ENCODE data around the gene SLC46A3. TPM values are rescaled to one million over a fixed set of nuclear protein-coding genes. Genes with fewer than 3 reads are reported as not detected.
"Not testable (repeated sequence)": the region's sequence is repeated elsewhere in the genome, so short reads cannot be mapped to it uniquely, and the experiment has no call there.

SLC46A3 gene
- total and polyA plus RNA-seq, 2 donors = 12.5 to 18.9 TPM

GRCh38 chr13:28751175-28751960 is 32.6 kb upstream of the SLC46A3 start:
- no peaks in the 10 kb centered on the region for H3K27me3 ChIP-seq (ENCODE audit: control insufficient read depth in 2 of 2, insufficient read depth in 1 of 2, low read length in 1 of 2)
- no peaks in the 10 kb centered on the region for H3K9me3 ChIP-seq (ENCODE audit: control insufficient read depth in 2 of 2, insufficient read depth in 1 of 2, low read length in 1 of 2)
- H3K27ac ChIP-seq (ENCODE audit: low read depth in 1 of 2, low read length in 1 of 2) = no peak overlapping the region
- H3K4me1 ChIP-seq (ENCODE audit: control insufficient read depth in 2 of 2, insufficient read depth in 2 of 2, low read length in 2 of 2) = no peaks in the 10 kb centered on the region
- H3K36me3 ChIP-seq (ENCODE audit: control insufficient read depth in 2 of 2, insufficient read depth in 2 of 2, low read length in 1 of 2) = no peaks in the 10 kb centered on the region
- no peak overlapping the region for H3K4me3 ChIP-seq (ENCODE audit: low read length in 2 of 2)
- 74% methylated on average over 7 of the region's 7 CpGs for whole genome bisulfite sequencing
- DNase-seq (ENCODE audit: low read depth in 6 of 9, low spot score in 9 of 9) = no peak

DNA sequence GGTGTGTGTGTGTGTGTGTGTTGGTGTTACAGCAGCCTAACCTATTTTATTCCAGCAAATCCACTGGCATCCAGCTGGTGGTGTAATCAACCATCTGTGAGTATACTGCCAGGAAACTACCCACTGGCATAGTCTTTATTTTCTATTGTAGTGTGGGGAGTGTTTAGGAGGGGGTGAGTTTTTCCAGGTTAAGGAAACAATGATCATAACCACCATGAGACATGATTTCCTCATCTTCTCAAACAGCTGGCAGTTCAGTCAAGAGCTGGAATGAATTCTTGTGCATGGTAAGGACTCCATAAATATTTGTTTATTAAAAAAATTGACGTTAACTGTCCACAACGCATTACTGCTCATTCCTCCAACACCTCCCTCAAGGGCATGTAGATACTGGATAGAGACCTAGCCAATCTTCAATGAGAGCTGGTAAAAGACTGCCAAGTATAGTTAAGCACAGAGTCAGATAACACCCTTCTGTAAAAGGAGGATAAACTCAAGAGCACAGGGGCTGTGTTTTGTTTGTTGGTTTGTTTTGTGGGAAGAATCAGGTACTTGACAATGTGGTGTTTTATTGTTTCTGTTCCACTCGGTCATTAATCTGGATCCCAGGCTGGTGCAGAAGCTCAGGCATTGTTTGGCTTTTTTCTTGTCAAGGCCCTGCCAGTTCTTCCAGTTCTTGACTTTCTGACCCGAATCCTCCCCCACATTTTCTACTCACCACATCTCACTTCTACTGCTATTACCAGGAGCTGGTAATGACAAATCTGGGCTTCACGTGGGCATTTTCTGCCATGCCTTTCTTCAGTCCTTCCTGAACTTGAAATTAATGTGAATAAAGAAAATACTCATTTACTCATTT is 31.6 kb upstream of the SLC46A3 start:
- no peaks in the 10 kb centered on the region for H3K9me3 ChIP-seq (ENCODE audit: control insufficient read depth in 2 of 2, insufficient read depth in 1 of 2, low read length in 1 of 2)
- H3K36me3 ChIP-seq (ENCODE audit: control insufficient read depth in 2 of 2, insufficient read depth in 2 of 2, low read length in 1 of 2) = no peaks in the 10 kb centered on the region
- no peaks in the 10 kb centered on the region for H3K27me3 ChIP-seq (ENCODE audit: control insufficient read depth in 2 of 2, insufficient read depth in 1 of 2, low read length in 1 of 2)
- H3K27ac ChIP-seq (ENCODE audit: low read depth in 1 of 2, low read length in 1 of 2) = no peak overlapping the region
- H3K4me1 ChIP-seq (ENCODE audit: control insufficient read depth in 2 of 2, insufficient read depth in 2 of 2, low read length in 2 of 2) = no peaks in the 10 kb centered on the region
- no peak for DNase-seq (ENCODE audit: low read depth in 6 of 9, low spot score in 9 of 9)
- H3K4me3 ChIP-seq (ENCODE audit: low read length in 2 of 2) = no peak overlapping the region
- 93% methylated on average over 5 of the region's 5 CpGs for WGBS

- no peaks in the 10 kb centered on the region for H3K4me1 ChIP-seq (ENCODE audit: control insufficient read depth in 2 of 2, insufficient read depth in 2 of 2, low read length in 2 of 2)
- no peak overlapping the region for H3K27ac ChIP-seq (ENCODE audit: low read depth in 1 of 2, low read length in 1 of 2)
- no peak overlapping the region for H3K4me3 ChIP-seq (ENCODE audit: low read length in 2 of 2)
- 100% methylated on average over 1 of the region's 1 CpG for WGBS
- no peaks in the 10 kb centered on the region for H3K27me3 ChIP-seq (ENCODE audit: control insufficient read depth in 2 of 2, insufficient read depth in 1 of 2, low read length in 1 of 2)
- no peaks in the 10 kb centered on the region for H3K36me3 ChIP-seq (ENCODE audit: control insufficient read depth in 2 of 2, insufficient read depth in 2 of 2, low read length in 1 of 2)
- DNase-seq (ENCODE audit: low read depth in 6 of 9, low spot score in 9 of 9) = no peak
- no peaks in the 10 kb centered on the region for H3K9me3 ChIP-seq (ENCODE audit: control insufficient read depth in 2 of 2, insufficient read depth in 1 of 2, low read length in 1 of 2)
These were observed 29.1 kb upstream of the SLC46A3 start for GRCh38 chr13:28747851-28748250.

DNA sequence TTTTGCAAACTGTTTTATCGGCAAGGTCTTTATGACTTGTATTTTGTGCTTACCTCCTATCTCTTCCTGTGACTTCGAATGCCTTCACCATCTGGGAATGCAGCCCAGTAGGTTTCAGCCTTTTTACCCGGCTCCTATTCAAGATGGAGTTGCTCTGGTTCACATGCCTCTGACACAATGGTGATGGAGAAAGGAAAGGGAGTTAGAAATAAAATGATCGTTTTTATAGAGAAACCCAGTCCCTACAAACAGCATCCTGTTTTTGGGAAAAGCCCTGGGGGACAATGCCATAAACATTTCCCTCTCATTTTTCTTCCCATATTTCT is 27.5 kb upstream of the SLC46A3 start:
- Histone ChIP-seq H3K9me3 (ENCODE audit: control insufficient read depth in 2 of 2, insufficient read depth in 1 of 2, low read length in 1 of 2) (no peaks in the 10 kb centered on the region), H3K4me1 (ENCODE audit: control insufficient read depth in 2 of 2, insufficient read depth in 2 of 2, low read length in 2 of 2) (no peaks in the 10 kb centered on the region), H3K27ac (ENCODE audit: low read depth in 1 of 2, low read length in 1 of 2) (no peak overlapping the region), H3K36me3 (ENCODE audit: control insufficient read depth in 2 of 2, insufficient read depth in 2 of 2, low read length in 1 of 2) (no peaks in the 10 kb centered on the region), H3K27me3 (ENCODE audit: control insufficient read depth in 2 of 2, insufficient read depth in 1 of 2, low read length in 1 of 2) (no peaks in the 10 kb centered on the region), H3K4me3 (ENCODE audit: low read length in 2 of 2) (no peak overlapping the region)
- WGBS = 96% methylated on average over 4 of the region's 4 CpGs
- DNase-seq (ENCODE audit: low read depth in 6 of 9, low spot score in 9 of 9) = no peak

DNA sequence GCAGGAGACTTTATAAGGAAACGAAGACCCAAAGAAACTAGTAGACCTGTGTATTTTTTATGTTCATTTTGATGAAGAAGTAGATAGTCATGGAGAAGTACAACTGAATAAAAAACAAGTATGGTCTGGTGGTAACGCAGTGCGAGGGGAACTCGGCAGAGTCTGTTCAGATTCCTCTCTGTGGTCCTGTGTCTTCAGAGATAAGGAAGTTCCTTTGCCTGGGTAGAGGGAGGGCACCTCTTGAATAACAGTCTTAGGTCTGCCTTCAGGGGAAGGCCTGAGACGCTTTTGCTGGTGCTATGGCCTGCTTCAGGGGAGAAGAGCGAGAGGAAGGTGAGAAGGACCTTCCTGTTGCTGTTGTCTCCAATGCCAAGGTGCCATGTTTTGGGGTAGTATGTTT is 25.9 kb upstream of the SLC46A3 start:
- Histone ChIP-seq H3K27me3 (ENCODE audit: control insufficient read depth in 2 of 2, insufficient read depth in 1 of 2, low read length in 1 of 2) (no peaks in the 10 kb centered on the region), H3K4me1 (ENCODE audit: control insufficient read depth in 2 of 2, insufficient read depth in 2 of 2, low read length in 2 of 2) (no peaks in the 10 kb centered on the region), H3K27ac (ENCODE audit: low read depth in 1 of 2, low read length in 1 of 2) (no peak overlapping the region), H3K36me3 (ENCODE audit: control insufficient read depth in 2 of 2, insufficient read depth in 2 of 2, low read length in 1 of 2) (no peaks in the 10 kb centered on the region), H3K9me3 (ENCODE audit: control insufficient read depth in 2 of 2, insufficient read depth in 1 of 2, low read length in 1 of 2) (no peaks in the 10 kb centered on the region), H3K4me3 (ENCODE audit: low read length in 2 of 2) (no peak overlapping the region)
- no peak for DNase-seq (ENCODE audit: low read depth in 6 of 9, low spot score in 9 of 9)
- 29% methylated on average over 6 of the region's 6 CpGs for WGBS

DNA sequence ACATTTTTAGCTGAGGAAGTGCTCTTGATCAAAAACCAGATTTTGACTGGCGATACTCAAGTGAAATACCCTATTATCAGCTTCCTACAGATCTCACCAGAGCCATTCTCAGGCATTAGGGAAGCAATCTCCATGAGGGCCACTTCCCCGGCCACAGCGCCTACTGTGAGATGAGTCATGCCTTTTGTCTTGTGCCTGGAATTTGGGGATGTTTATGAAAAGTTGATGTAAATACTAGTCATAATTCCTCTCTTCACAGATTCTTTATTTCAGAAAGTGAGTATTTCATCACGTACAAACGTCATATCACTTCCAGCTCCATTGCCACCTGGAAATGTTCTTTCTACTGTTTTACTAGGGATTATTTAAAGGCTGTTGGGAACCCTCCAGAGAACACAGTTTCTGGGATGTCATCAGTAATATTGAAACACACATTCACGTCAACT is 25.3 kb upstream of the SLC46A3 start:
- WGBS = 88% methylated on average over 6 of the region's 6 CpGs
- Histone ChIP-seq H3K4me1 (ENCODE audit: control insufficient read depth in 2 of 2, insufficient read depth in 2 of 2, low read length in 2 of 2) (no peaks in the 10 kb centered on the region), H3K27ac (ENCODE audit: low read depth in 1 of 2, low read length in 1 of 2) (no peak overlapping the region)

GRCh38 chr13:28743499-28744083 is 24.8 kb upstream of the SLC46A3 start:
- no peak for DNase-seq (ENCODE audit: low read depth in 6 of 9, low spot score in 9 of 9)
- H3K27ac ChIP-seq (ENCODE audit: low read depth in 1 of 2, low read length in 1 of 2) = no peak overlapping the region
- no peak overlapping the region for H3K4me3 ChIP-seq (ENCODE audit: low read length in 2 of 2)
- H3K4me1 ChIP-seq (ENCODE audit: control insufficient read depth in 2 of 2, insufficient read depth in 2 of 2, low read length in 2 of 2) = no peaks in the 10 kb centered on the region
- H3K9me3 ChIP-seq (ENCODE audit: control insufficient read depth in 2 of 2, insufficient read depth in 1 of 2, low read length in 1 of 2) = no peaks in the 10 kb centered on the region
- no peaks in the 10 kb centered on the region for H3K36me3 ChIP-seq (ENCODE audit: control insufficient read depth in 2 of 2, insufficient read depth in 2 of 2, low read length in 1 of 2)
- WGBS = 78% methylated on average over 4 of the region's 4 CpGs
- H3K27me3 ChIP-seq (ENCODE audit: control insufficient read depth in 2 of 2, insufficient read depth in 1 of 2, low read length in 1 of 2) = no peaks in the 10 kb centered on the region

More for the DNA sequence above, 25.3 kb upstream of the SLC46A3 start:
- Histone ChIP-seq H3K27me3 (ENCODE audit: control insufficient read depth in 2 of 2, insufficient read depth in 1 of 2, low read length in 1 of 2) (no peaks in the 10 kb centered on the region), H3K9me3 (ENCODE audit: control insufficient read depth in 2 of 2, insufficient read depth in 1 of 2, low read length in 1 of 2) (no peaks in the 10 kb centered on the region), H3K36me3 (ENCODE audit: control insufficient read depth in 2 of 2, insufficient read depth in 2 of 2, low read length in 1 of 2) (no peaks in the 10 kb centered on the region), H3K4me3 (ENCODE audit: low read length in 2 of 2) (no peak overlapping the region)
- no peak for DNase-seq (ENCODE audit: low read depth in 6 of 9, low spot score in 9 of 9)

DNA sequence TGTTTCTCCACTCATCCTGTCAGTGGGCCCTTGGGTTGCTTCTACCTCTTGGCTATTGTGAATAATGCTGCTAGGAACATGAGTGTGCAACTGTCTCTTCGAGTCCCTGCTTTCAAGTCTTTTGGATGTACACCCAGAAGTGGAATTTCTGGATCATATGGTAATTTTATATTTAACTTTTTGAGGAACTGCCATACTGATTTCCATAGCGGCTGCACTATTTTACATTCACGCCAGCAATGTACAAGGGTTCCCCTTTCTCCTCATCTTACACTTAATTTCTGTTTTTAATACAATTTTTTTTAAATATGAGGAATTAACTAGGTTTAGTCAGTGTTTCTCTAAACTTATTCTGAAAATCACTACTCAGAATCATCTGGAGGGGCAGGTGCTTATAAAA is 24.2 kb upstream of the SLC46A3 start:
- Histone ChIP-seq H3K27ac (ENCODE audit: low read depth in 1 of 2, low read length in 1 of 2) (no peak overlapping the region), H3K36me3 (ENCODE audit: control insufficient read depth in 2 of 2, insufficient read depth in 2 of 2, low read length in 1 of 2) (no peaks in the 10 kb centered on the region), H3K27me3 (ENCODE audit: control insufficient read depth in 2 of 2, insufficient read depth in 1 of 2, low read length in 1 of 2) (no peaks in the 10 kb centered on the region), H3K4me1 (ENCODE audit: control insufficient read depth in 2 of 2, insufficient read depth in 2 of 2, low read length in 2 of 2) (no peaks in the 10 kb centered on the region), H3K4me3 (ENCODE audit: low read length in 2 of 2) (no peak overlapping the region), H3K9me3 (ENCODE audit: control insufficient read depth in 2 of 2, insufficient read depth in 1 of 2, low read length in 1 of 2) (no peaks in the 10 kb centered on the region)
- DNase-seq (ENCODE audit: low read depth in 6 of 9, low spot score in 9 of 9) = no peak
- 93% methylated on average over 3 of the region's 3 CpGs for WGBS

DNA sequence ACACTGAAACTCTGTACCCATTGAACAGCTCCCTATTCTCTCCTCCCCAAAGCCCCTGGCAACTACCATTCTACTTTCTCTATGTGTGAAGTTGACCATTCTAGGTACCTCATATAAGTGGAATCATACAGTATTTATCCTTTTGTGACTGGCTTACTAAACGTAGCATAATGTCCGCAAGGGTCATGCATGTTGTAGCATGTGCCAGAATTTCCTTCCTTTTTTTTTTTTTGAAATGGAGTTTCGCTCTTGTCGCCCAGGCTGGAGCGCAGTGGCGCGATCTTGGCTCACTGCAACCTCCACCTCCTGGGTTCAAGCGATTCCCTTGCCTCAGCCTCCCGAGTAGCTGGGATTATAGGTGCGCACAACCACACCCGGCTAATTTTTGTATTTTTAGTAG is 23.7 kb upstream of the SLC46A3 start:
- H3K27ac ChIP-seq (ENCODE audit: low read depth in 1 of 2, low read length in 1 of 2); H3K27me3 ChIP-seq (ENCODE audit: control insufficient read depth in 2 of 2, insufficient read depth in 1 of 2, low read length in 1 of 2); H3K36me3 ChIP-seq (ENCODE audit: control insufficient read depth in 2 of 2, insufficient read depth in 2 of 2, low read length in 1 of 2); H3K4me1 ChIP-seq (ENCODE audit: control insufficient read depth in 2 of 2, insufficient read depth in 2 of 2, low read length in 2 of 2); DNase-seq (ENCODE audit: low read depth in 6 of 9, low spot score in 9 of 9); H3K9me3 ChIP-seq (ENCODE audit: control insufficient read depth in 2 of 2, insufficient read depth in 1 of 2, low read length in 1 of 2); H3K4me3 ChIP-seq (ENCODE audit: low read length in 2 of 2): not testable (repeated sequence)
- WGBS = 97% methylated on average over 11 of the region's 11 CpGs
